SK-N-SH (cell line): ENCODE results near the gene DSCAML1.

Source experiments
- CTCF ChIP-seq: fragments of 200-600 bp; sonication (generic); IDR thresholded peaks from 2 replicates; pipeline ENCODE4 v1.6.1; 2017; ENCODE audit warnings: antibody characterized with exemption, mild to moderate bottlenecking, moderate library complexity
- GABPA ChIP-seq: IDR thresholded peaks from 2 replicates; pipeline ENCODE4 v1.4.0; 2012; ENCODE audit warnings: low read depth, mild to moderate bottlenecking
- IRF3 ChIP-seq: fragments of 150-350 bp; IDR thresholded peaks from 2 replicates; pipeline ENCODE4 v1.6.1; 2016; ENCODE audit warnings: mild to moderate bottlenecking, low read depth, low read length
- JUND ChIP-seq: IDR thresholded peaks from 2 replicates; pipeline ENCODE4 v1.4.0; 2012
- NFIC ChIP-seq: IDR thresholded peaks from 2 replicates; pipeline ENCODE4 v1.4.0; 2012; ENCODE audit warnings: borderline replicate concordance
- SIN3A ChIP-seq: IDR thresholded peaks from 2 replicates; pipeline ENCODE4 v1.6.1; 2012; ENCODE audit warnings: low read depth, mild to moderate bottlenecking, low read length, moderate library complexity, borderline replicate concordance
- USF2 ChIP-seq: fragments of 150-350 bp; IDR thresholded peaks from 2 replicates; pipeline ENCODE4 v1.6.1; 2017; ENCODE audit warnings: antibody characterized with exemption, low read length, low read depth, borderline replicate concordance

- no peak for TF ChIP-seq CTCF
- TF ChIP-seq IRF3 = no peak
- no peak for TF ChIP-seq USF2
- TF ChIP-seq JUND = no peak
- no peak for TF ChIP-seq NFIC
- TF ChIP-seq SIN3A = no peak
- no peak for TF ChIP-seq GABPA
These were observed 211.4 kb downstream of the DSCAML1 start for GRCh38 chr11:117585631-117586030.
